Retina (tissue), 1 donor: ENCODE results near the gene GNG8.

Experiments used
- DNase-seq: peaks from one replicate; pipeline ENCODE4 v3.0.0-alpha.2; 2016

Gene GNG8

DNA sequence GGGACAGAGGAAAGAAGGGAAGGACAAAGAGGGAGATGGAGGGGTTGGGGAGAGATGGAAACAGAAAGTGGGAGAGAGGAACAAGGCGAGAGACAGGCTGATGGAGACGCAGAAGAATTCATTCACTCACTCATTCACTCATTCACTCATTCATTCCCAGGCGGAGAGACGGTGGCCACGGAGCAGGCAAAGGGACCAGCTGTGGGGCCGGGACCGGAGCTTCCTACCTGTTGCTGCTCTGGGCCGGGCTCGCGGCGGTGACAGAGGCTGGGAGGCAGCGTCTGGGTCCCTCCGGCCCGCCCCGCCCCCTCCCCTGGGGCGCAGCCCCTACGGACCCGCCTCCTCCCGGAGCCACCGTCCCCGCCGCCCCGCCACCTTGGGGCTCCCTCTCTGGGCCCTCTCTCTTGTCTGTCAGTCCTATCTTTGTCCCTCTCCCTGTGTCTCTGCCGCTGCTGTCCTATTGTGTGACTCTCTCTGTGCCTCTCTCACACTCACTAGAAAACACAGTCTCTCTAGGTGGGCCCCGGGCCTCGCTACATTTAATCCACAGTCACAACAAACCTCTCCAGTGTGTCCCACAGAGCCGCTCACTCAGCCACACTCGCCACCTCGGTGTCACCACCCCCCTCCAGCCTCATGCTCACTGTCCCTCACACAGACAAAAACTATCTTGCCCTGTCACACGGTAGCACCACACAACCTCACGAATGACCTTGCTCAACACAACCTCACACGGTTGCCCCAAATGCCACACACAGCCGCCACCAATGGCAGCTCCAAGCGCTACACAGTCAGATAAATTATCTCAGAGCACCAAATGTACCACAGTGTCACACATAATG lies at the start of gene GNG8:
GNG8 (minus strand) TSS at position 283 of the 842 bp plus-strand sequence. CDS start 1,520 bp downstream, outside the sequence.
- DNase-seq: peak; percentile 40

DNA sequence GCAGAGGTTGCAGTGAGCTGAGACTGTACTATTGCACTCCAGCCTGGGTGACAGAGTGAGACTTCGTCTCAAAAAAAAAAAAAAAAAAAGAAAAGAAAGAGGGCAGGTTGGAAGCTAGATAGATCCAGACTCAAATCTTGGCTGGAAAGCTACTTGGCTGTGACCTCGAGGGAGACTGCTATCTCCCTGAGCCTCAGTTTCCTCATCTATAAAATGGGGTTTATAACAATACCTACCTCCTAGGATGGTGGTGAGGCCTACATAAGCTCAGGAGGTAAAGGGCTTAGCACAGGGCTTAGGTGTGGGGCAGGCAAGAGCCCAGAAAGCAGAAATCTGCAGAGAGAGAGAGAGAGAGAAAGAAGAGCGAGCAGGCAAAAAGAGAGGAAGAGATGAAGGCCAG lies 49.2 kb upstream of the GNG8 start:
- no peak for DNase-seq

DNA sequence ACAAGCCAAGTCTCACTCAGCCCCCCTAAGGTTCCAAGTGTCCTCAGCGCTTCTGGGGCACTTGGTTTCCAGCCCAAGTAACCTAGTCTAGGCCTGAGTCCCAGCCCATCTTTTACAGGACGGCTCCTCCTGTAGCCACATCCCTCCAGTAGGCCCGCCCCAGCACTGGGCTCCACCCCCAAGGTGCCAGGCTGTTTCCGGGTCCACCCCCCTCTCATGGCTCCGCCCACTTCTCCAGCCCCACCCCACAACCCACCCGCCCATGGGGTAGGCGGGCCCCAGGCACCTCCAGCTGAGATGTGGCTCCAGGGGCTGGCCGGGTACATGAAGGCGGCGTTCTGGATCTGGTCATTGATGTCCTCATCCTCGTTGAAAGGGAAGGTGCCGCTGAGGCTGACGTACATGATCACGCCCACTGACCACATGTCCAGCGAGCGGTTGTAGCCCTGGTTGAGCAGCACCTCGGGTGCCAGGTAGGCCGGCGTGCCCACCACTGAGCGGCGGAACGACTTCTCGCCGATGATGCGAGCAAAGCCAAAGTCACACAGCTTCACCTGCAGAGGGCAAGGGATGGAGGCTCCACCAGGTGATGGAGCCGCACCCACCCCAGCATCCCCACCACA lies 42.2 kb upstream of the GNG8 start:
- no peak for DNase-seq

DNA sequence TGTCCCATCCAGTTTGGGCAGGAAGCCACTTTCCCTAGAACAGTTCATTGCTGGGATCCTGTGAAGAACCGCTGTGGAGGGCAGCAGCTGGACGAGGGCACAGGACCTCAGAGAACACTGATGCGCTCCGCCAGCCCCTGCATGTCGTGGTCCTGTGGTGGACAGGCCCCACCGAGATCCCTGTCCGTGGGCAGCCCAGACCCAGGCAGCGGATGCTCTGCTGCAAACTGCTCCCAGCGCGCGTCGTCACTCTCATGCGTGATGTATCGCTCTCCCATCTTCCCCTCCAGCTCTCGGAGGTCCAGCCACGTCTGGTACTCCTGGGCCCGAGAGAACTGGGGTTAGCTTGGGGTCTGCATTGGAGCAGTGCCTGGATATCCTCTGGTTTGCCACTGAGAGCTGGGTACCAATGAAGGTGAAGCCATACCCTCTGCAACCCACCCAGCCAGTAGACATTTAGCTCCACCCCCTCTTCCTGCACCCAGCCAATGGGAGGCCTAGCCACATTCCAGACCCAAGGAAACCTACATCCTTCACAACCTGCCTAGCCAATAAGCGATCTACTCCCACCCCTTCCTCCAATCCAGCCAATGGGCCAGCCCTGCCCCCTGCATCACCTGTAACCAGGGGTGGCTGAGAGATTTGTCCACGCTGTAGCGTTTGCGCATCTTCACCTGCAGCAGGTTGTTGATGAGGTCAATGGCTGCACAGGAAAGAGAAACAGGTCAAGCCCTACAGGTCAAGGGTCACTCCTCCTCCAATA lies 38.6 kb upstream of the GNG8 start:
- DNase-seq: no peak

DNA sequence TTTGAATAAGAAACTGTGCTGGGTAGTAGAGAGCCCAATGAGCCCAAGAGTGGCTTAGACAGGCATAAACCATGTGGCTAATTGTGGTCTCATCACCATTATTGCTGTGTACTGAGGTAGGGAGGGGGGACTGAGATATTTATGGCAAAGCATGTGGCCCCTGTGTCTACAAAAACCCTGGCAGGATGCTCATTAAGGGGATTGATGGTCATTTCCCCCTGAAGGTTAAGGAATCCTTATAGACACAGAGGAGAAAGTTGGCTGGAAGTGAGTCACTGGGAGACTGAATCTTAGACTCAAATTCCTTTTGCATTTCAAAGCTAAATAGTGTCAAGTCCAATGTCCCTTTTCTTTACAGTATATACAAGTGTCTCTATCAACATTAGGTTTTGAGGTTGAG lies 34.8 kb upstream of the GNG8 start:
- DNase-seq: no peak

DNA sequence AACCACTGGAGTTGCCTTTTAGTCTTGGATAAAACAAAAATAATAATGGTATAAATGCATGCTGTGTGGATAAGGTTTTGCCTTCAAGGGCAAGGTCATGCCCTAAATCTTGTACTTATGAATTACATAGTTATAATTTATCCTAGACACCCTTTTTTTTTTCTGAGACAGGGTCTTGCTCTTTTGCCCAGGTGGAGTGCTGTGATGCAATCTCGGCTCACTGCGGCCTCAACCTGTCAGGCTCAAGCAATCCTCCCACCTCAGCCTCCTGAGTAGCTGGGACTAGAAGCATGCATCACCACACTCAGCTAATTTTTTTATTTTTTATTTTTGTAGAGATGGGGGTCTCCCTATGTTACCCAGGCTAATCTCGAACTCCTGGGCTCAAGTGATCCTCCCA lies 32.7 kb upstream of the GNG8 start:
- no peak for DNase-seq

DNA sequence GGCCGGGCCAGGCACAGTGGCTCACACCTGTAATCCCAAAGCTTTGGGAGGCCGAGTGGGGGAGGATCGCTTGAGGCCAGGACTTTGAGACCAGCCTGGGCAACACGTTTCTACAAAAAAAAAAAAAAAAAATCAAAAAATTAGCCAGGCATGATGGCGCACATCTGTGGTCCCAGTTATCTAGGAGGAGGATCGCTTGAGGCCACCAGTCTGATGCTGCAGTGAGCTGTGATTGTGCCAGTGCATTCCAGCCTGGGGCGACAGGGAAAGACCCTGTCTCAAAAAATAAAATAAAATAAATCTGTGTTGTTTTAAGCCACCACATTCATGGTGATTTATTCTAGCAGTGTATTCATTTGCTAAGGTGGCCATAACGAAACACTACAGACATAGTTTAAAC lies 29.1 kb upstream of the GNG8 start:
- DNase-seq: no peak

DNA sequence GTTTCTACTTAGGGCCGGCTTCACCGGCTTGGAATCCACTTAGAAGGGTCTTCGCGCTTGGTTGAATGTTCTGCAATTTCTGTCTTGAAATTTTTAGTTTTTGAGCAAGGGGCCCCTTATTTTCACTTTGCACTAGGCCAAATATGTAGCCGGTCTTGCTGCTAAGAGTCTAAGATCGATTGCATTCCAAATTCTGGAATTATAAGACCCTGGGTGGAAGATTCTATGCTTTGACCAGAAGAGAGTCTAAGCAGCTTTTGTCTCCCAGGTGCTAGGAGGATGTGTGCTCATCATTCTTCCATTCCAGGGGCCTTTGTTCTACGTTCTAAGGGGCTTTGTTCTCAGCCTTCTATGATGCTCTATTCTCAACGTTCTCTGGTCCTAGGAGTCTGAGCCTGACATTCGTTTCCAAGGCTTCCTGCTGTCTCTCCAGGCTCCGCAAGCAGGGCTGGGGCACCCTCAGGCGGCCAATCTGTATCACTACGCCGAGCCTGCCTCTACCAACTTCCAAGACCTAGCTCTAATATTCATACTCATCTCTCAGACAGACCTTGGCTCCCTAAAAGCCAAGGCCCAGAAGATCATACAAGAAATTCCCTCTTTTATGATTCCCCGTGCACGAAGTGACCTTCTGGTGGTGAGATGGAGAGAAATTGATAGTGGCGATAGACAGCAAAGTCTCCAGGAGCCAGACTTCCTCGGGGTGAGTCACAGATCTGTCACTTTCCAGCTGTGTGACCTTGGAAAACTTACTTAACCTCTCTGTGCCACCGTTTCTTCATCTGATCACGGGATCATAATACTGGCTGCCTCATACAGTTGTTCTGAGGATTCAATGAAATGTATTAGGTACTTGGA lies 26.0 kb upstream of the GNG8 start:
- peak; percentile 89 for DNase-seq

DNA sequence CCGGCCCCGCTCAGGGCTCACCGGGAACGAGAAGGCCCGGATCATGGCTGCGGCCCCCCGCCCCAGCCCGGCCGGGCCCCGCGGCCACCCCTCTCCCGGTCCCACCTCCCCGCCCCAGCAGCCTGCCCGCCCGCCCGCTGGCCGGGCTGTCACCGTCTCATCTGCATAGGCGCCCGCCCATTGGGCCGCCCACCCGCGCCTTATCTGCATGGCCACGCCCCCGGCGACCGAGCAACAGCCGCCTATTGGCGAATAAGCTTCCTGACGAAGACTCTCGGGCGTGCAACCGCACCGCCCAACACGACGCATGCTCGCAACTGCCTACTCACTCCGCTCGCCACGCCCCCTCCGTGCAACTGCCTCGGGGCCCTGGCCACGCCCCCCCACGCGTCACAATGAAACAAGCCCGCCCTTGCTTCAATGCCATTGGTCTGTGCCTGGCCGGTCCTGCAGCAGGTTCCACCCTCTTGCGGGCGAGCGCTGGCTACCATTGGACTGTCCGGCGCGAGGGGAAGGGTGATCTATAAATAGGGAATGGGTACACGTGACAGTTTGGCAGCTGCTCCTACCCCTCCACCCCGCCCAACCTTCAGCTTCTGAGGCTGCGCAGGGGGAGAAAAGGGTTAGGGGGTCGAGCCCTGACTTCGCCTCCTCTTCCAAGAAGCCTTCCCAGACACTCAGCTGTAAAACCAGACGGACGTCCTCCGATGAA lies 25.2 kb upstream of the GNG8 start, which contains the start of gene DACT3:
DACT3 (minus strand) TSS at position 163 of the 712 bp plus-strand sequence; CDS start at position 45, 118 bp downstream.
- peak; percentile 99 for DNase-seq

DNA sequence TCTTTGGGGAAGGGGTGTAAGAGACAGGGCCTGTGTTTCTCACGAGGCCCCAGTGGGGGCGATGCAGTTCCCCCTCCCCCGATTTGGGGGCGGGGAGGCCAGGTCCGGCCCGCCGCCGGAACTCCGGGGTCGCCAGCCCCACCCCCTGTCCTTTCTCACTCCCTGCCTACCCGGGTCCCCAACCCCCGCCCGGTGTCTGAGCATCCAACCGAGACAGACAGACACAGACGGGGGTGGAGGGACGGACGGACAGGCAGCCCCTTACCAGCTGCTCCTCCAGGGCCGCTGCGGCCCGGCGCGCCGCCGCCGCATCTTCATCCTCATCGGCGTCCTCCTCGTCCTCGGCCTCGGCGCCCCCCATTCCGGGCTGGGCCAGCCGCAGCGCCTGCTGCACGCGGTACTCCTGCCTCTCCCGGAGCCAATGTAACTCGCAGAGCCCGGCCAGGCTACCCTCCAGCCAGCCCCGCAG lies 24.6 kb upstream of the GNG8 start:
- DNase-seq: no peak

DNA sequence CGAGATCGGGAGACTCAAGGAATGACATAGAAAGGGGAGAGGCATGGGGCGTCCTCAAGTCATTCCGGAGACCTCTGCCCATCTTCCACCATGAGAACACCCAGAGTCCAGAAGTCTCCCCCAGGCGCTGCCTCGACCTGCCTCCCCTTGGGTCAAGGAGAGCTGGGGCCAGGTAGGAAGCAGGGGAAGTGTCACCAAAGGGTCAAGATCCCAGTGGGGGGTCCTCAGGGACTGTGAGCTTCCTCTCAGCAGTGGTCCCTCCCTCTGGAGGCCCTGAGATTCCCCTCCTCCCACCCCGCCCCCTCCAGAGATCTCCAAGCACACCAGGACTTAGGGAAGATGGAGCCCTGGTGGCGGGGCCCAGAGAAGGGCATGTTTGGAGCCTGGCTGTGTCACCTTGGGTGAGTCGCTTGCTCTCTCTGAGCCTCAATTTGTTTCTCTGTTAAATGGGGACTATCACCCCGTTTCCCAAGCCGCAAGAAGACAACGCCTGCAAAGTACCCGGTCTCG lies 24.1 kb upstream of the GNG8 start:
- DNase-seq: peak; percentile 64

DNA sequence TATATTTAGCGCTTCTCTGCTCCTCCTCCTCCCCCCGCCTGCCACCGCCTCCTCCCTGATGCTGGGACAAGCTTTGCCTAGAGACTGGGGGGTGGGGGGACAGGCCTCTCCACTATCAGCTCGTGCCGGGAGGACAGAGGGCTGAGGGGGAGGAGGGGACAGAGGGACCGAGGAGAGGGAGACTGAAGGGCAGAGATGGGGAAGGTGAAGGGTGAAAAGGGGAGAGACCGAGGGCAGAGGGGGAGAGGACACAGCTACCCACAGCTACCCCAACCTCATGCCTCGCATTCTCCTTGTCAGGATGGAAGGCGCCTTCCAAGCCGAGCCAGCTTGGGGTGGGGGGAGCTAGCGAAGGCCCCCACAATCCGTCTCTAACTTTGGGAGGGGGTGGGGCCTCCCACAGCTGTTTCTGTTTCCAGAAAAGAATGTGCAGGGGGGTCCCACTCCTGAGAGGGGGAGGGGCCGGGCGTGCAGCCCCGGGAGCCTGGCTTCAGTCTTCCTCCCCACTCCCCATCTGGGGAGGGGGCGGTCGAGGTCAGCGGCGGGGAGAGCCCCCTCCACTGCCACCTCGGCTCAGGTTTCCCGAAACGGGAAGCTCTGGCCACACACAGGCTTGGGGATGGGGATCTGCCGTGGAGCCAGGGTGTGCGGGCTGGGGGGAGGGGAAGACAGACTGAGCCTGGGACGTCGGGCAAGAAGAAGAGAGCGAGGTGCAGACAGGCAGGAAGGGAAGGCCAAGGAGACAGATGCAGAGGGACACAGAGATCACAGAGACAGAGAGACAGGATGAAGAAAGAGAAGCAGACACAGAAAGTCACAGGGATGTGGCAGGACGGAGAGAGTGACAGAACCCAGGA lies 23.4 kb upstream of the GNG8 start:
- no peak for DNase-seq

DNA sequence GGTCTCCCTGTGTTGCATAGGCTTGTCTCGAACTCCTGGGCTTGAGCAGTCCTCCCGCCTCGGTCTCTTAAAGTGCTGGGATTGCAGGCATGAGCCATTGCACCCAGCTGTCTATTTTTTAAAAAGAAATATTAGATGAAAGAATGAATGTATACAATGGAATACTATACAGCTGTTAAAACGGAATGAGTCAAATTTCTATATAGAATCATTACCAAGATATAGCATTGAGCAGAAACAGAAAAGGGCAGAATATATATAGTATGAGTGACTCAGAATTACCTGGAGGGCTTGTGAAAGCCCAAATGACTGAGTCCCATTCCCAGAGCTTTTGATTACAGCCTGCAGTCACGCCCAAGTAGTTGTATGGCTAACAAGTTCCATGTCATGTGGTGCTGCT lies 20.5 kb upstream of the GNG8 start:
- no peak for DNase-seq

DNA sequence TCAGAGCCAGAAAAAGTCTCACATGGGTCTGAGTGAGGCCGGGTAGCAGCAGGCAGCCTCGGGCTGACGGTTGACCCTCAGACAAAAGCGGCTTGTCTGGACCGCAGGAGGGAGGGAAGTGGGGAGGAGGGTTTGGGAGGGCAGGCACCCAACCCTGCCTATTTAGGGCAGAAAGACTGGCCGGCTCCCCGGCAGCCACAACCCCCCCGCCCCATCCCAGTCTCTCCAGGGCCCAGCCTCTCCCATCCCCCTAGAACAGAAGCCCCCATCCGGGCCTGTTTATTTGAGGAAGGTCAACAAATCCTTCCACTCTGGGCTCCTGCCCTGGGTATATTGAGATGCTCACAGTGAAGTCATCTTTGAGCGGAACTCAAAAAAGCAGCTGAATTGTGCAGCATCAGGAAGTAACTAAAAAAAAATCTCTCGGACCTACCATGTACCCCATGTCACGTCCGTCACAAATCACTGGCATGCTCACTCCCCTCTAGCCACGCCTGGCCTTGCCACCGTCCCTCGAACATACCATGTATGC lies 18.7 kb upstream of the GNG8 start:
- peak; percentile 57 for DNase-seq

DNA sequence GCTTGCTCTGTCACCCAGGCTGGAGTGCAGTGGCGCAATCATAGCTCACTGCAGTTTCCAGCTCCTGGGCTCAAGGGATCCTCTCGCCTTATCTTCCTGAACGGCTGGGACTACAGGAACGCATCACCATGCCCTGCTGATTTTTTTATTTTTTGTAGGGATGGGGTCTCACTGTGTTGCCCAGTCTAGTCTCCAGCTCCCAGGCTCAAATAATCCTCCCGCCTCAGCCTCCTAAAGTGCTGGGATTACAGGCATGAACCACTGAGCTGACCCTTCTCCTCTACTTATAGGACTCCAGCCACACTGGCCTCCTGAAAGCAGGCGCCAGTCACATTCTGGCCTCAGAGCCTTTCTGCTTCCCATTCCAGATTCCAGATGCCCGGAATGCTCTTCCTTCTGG lies 14.4 kb upstream of the GNG8 start:
- DNase-seq: no peak

DNA sequence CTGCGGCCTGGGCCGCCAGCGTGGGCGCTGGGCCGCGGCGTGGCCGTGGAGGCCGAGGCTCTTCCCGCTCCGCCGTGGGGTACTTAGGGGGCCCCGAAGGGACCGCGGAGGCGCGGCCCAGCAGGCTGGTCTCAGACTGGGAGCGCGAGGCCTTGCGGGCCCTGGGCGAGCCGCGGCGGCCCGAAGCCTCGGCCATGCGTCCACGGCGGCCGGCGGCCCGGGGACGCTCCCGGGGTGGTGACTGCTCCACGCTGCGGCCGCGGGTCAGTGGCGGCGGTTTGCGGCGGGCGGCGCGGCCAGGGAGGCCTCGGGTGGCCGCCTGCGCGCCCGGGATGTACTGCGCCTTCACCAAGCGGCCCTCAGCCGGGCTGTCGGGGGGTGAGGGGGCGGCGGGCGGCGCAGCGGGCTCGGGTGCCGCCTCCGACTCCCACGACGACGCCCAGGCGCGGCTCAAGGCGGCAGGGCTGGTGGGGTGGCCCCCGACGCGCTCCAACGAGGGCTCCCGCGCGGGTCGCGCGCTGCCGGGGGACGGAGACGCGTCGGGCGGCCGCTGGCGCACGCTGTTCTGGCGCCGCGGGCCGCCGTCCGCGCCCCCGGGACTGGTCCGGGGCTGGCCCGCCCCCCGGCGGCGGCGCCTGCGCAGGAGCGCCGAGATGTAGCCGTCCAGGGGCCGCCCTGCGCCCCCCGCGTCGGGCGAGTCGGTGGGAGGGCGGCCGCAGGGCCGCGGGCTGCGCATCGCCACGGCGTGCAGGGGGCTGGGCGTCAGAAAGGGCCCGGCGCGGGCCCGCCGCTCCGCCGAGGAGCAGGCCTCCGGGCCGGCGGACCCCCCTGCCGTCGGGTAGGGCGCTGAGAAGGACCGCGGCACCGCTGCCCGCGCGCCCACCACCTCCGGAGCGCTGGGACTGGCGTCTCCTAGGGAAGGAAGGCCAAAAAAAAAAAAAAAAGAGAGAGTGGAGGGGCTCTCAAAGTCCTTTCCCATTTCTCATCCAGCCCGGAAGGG lies 13.3 kb upstream of the GNG8 start:
- DNase-seq: no peak

DNA sequence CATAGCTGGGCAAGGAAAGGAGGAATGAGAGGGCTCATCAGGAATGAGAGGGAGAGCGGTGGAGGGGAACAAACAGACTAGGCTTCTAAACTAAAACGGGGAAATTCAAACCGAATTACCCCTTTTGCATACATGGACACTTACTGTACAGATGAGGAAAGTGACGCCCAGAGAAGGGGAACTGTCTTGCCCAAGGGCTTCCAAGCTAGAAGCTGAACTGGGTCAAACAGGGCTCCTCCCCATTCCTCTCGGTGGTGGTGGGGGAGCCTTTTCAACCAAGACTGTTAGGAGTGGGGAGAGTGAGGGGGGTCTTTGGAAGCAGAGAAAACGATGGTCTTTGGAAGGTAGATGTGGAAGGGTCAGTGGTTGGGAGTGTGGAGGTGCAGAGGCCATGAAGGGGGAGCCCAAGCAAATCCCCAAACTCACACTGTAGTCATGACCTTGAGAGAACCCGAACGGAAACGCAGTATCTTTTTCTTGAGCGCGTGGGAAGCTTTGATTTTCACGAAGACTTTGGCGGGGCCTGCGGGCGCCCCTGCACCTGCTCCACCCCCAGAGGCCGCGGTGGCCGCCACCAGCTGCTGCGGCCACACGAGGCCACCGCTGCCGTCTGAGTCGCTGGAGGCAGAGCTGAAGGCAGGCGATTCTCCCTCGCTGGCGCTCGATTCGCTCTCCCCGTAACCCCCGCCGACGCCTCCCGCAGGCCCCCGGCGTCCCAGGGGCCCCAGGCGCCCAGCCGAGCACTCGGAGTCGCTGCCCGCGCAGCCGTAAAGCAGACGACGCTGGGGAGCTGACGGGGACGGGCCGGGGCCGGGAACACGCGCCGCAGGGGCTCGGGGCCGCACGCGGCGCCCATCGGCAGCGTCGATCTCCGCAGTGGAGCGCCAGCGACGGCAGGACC lies 12.3 kb upstream of the GNG8 start:
- peak; percentile 50 for DNase-seq

DNA sequence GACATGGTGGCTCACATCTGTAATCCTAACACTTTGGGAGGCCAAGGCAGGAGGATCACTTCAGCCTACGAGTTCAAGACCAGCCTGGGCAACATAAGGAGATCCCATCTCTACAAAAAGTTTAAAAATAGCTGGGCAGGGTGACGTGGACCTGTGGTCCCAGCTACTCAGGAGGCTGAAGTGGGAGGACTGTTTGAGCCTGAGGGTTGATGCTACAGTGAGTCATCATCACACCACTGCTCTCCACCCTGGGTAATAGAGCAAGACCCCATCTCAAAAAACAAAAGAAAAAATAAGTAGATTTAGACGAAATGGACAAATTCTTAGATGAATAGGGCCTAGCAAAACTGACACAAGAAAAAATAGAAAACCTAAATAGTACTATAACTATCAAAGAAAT lies 10.4 kb upstream of the GNG8 start:
- no peak for DNase-seq
